Heart left ventricle (tissue), 13 donors: Measurements from ENCODE around the gene MBP.

ENCODE experiments used
- CTCF ChIP-seq, 12 donors: fragments of 200-600 bp; sonication (generic) in 4 of 12; IDR thresholded peaks; one replicate each; pipeline versions ENCODE4 v1.5.0 to v1.8.0; 2018 to 2022; ENCODE audit warnings: antibody characterized with exemption in 12 of 12, mild to moderate bottlenecking in 5 of 12
- POLR2A ChIP-seq, 2 donors: fragments of 450-650 bp; IDR thresholded peaks; one replicate each; pipeline ENCODE4 v1.6.1; 2017; ENCODE audit warnings: antibody characterized with exemption in 2 of 2, mild to moderate bottlenecking in 2 of 2, moderate library complexity in 2 of 2
- donor health status: ischemic (EF 13 %, LVEDD 7.1; RV severe dilation, severe dysfunction).
- donor health status: DM: no; HTN: yes; CAD: no.
- donor health status: DM: no; HTN: no; CAD: no.
- donor health status: ischemic (EF 25% LVEDD 6.9; RV normal size, moderate dysfunction).
- donor health status: ischemic (EF 25% LVEDD 5.7; RV mildly dilated, moderate dysfunction).
- donor health status: ischemic (EF 35%, LVEDD 5.7; RV mildly dilated, moderate dysfunction).
- donor health status: nonischemic (EF 11% LVEDD 7.7; RV severe dilation, severe dysfunction).
- donor health status: DM: yes; HTN: yes; CAD: no.
- donor health status: PGD.
- donor health status: ischemic (EF 29% LVEDD 5.4; RV normal size, mild dysfunction).
- donor health status: nonischemic (EF 23%, LVEDD 6.1; RV moderate dilation, normal function).

DNA sequence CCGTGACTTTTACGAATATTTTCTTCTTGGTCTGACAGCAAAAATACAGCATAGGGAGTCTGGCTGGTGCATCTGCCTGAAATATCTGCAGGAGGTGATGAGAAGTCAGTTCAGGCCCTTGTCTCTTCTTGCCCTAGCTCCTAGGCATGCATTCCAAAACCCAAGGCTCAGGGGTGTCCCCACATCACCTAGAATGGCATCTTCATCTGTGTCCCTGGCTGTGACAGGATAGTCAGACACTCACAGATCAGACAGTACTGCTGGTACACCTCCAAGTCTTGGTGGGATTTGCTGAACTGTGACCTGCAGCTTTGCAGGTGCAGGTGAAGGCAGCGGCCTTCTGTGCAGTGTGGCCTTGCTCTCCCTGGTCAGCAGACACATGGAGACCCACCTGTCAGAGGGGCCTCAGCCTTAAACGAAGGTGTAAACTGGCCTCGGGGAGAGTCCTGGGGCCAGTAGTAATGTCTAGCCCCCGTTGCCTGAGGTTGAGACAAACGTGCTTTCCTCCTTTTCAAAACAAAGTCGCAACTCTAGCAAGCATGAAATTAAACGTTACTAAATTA is 42.8 kb downstream of the MBP start:
- no peak for TF ChIP-seq CTCF (IDR thresholded peaks at IDR 0.05)
- TF ChIP-seq POLR2A (IDR thresholded peaks at IDR 0.05): no peak
